HG02759 (cell line): ENCODE data around the gene UNC50.
"Not testable (repeated sequence)": the region's sequence is repeated elsewhere in the genome, so short reads cannot be mapped to it uniquely, and the experiment has no call there.

Experiments
- ATAC-seq: cut with Tn5 transposase; IDR thresholded peaks from one replicate; pipeline ENCODE4 v1.9.1; 2021; ENCODE audit warnings: mild to moderate bottlenecking, moderate library complexity; ENCODE audit not compliant: unreplicated experiment

The UNC50 gene

GRCh38 chr2:98573426-98573825 is 35.0 kb upstream of the UNC50 start:
- ATAC-seq, result no peak

DNA sequence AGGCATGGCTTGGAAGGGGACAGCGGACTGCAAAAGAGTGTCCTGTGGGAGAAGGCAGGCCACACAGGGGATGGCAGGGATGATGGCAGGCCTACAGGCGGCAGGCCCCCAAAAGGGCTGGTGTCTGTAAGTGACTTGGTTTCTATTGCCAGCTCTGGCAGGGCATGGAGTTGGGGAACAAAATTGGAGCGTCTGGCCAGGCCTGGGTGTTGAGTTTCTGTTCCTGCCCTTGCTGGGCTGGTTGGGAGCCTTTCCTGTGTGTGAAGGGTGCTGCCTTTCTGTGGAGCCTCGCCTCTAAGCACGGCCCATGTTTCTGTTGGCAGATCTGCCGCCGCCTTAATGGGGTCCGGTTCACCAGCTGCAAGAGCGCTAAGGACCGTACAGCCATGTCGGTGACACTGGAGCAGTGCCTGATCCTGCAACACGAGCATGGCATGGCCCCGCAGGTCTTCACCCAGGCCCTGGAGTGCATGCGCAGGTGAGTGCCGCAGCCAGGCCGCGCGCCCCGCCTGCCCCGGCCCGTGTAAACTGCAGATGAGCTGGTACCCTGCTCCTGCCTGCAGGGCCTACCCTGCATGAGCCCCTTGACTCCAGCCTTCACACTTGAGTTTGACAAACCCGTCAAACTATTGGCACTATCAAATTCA is 31.6 kb upstream of the UNC50 start:
- ATAC-seq, result no peak

GRCh38 chr2:98577313-98577712 is 31.1 kb upstream of the UNC50 start:
- ATAC-seq, result no peak

DNA sequence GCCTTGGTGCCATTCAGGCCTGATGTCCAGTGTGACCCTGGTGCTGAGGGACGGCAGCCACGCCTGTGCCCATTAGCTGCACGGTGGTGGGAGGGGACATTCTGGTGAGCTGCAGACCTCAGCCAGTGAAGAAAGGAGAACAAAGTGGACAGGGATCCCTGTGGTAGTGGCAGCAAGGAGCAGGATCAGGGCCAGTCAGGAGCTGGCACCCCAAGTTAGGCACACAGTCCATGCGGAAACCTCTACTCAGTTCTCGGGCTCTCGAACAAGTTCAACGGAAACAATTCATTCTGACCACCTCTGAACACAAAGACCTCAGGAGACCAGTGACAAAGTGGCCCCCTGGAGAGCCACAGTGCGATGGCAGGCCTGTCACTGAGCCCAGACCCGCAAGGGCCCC is 30.2 kb upstream of the UNC50 start:
- no peak for ATAC-seq

DNA sequence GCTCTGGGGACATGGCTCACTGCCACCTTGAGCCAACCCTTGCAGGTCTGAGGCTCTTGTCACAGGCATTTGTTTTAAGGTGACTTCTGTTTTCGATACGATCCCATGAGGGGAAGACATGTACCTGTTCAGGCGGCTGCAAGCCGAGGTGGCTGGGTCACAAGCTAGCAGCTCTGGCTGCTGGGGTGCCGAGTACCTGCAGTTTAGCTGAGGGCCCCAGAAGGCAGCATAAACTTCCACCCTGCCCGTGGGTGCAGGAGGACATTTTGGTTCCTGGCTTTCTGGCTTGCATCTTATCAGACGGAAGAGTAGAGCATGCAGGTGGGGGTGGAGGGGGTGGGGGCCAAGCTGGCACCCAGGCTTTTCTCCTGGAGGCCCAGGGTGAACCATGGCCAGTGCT is 28.5 kb upstream of the UNC50 start:
- no peak for ATAC-seq

DNA sequence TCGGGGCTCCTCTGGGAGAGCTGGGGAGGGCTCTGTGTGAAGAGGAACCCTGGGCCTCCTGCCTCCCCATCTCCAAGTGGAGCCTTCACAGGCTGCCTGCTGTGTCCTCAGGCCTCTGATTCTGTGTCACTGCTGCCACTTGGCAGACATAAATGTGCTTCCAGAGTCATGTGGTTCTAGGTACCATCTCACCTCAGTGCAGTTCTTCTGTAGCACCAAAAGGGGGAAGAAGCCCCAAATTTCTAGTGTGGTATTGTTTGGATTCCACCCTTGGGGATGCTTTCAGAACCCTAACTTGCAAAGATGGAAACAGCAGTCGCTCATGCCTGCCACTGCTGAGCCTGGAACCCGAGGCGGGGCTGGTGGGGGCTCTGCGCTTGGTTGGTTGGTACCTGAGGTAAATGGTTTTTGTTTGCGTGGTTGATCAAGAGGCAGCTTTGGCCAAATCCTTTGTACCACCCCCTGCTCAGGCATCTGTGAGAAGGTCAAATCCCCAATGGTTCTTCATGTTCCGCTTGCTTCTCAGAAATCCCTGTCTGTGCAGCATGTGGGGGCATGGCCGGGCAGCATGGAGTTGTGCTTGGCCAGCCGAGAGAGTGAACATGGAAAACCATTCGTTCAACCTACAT is 27.6 kb upstream of the UNC50 start:
- ATAC-seq, result no peak

GRCh38 chr2:98582523-98582922 is 25.9 kb upstream of the UNC50 start:
- ATAC-seq, result no peak

DNA sequence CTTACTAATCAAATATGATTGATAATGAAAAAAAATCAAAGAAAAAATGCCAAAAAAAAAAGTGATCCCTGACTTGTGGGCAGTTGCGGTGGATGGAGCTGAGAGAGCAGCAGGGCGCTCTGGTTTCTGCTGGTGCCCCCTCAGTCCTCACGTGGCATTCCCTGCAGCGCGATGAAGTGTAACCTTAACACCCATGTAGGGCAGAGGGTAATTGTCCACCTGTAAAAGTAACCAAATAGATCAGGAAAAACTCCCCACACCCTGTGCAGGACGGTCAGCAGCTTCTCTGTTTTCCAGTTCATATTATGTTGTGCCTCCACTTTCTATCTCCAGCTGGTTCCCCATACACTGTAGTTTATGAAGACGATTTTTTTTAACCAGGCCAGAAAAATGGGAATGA is 25.1 kb upstream of the UNC50 start:
- no peak for ATAC-seq

DNA sequence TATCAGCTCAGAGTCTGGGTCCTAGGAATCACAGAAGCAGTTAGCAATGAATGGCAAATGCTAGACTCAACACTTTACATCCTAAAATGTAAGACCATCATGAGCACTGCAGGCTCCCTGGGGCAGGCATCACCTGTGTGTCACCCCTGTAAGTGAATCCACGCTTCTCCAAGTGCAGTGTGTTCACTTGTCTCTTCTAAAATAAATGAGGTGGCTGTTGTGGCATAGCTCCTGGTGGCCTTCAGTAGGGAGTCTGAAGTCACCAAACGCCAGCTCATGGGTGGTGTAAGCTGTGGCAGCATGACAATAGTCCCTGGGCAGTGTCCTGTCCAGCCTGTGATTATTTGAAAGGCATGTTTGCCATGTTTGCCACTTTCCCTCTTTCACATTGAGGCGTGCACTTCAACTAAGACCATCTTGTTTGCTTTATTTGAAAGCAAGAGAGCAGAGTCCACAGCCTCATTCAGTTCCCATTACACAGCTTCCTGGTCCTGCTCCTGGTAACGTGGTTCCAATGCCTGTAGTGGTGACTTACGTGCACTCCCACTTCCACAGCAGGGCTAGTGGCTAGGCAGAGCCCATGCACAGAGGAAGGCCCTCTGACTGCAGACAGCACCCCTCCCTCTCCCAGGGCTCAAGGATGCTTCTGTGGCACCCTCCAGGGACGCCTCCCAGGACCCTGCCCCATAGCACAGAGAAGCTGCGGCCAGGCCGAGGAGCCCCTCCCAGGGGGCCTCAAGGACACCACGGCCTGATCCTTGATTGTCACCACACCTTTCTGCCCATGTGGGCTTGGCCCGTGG is 24.4 kb upstream of the UNC50 start:
- ATAC-seq, result no peak

- no peak for ATAC-seq
Observed at GRCh38 chr2:98585386-98585785, 23.0 kb upstream of the UNC50 start.

DNA sequence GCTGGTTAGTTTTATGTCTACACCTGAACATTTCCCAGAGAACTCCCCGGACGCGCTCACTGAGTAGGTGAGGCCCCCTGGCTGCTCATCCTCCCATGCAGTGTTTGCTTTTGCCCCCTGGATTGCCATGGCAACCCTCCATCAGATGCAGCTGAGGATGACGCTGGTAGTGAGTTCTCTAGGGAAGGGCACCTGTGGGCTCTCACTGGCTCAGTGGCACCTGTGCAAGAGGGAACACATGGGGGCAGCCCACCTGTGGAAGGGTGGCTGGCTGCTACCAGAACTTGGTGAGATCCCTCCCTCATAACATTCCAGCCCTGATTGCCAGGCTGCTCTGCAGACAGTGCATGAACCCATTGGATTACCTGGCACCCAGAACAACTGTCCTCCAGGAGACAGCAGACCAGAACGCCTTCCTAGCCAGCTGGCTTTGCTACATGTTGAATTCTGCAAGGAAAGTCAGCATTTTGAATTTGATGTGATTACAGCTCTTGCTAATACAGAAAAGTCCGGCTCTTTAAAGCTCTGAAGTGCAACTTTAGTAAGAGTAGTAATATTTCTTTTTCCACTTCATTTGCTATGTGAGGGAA is 21.7 kb upstream of the UNC50 start:
- no peak for ATAC-seq

DNA sequence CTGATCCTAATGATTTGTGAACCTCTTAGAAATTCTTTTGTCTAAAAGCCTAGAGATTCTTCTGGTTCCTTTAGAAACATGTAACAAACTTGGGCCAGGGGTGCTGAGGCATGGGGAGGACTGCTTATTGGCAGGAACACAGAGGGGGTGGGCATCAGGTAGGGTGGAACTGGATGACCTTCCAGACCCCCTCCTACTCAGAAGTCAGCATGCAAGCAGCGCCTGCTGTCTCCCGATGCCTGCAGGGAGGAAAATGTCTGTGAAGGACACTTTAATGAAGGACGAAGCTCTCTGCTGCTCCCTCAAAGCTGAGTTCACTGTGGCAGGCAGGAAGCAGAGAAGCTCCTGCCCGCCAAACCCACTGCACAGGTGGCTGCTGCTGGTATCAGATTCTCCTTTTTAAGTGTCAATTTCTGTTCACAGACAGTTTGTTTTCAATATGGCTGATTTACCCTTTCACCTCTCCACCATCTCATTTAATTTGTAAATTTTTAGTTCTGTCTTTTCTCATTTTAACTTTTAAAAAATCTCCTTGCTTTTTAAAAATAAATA is 19.4 kb upstream of the UNC50 start:
- ATAC-seq, result no peak

DNA sequence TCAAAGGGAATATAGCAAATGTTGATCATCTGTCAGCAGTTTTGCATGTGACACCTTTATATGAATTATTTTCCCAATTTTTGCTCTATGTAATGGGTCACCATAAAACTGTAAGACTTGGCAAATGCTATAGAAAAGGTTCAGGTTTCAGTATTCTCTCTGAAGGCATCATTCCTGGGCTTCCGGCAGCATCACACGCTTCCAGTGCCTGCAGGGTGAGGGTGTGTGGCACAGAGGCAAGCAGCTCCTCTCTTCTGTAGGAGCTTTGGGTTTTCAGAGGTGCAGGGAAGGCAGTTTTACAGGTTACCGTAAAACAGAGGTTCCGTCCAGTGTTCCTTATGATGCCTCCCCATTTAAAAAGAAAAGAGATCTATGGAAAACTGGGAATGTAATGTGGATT is 18.9 kb upstream of the UNC50 start:
- no peak for ATAC-seq

GRCh38 chr2:98592565-98592964 is 15.8 kb upstream of the UNC50 start:
- no peak for ATAC-seq

- ATAC-seq, result not testable (repeated sequence)
Observed at GRCh38 chr2:98594665-98595064, 13.7 kb upstream of the UNC50 start.

- ATAC-seq, result no peak
Observed at GRCh38 chr2:98598781-98599428, 9.5 kb upstream of the UNC50 start.

- peak; percentile 74 for ATAC-seq
Observed at GRCh38 chr2:98601532-98602132, 6.8 kb upstream of the UNC50 start.

GRCh38 chr2:98604547-98604946 is 3.8 kb upstream of the UNC50 start:
- ATAC-seq, result no peak

DNA sequence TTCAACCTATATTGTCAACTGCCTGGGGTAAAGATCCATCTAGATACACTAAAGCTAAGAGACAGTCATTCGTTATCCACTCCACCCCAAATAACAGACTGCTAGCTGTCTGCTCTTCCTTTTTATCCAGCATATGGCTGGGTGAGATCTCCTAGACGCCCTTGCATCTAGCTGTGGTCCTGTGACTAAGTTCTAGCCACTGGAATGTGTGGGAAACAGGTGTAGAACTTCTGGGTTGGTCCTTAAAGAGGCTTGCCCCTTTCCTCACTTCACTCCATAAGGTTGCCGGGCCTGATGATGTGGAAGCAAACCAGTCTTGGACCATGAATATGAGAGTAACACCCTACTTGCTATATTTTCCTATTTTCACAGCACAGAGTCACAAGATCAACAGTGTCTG is 3.3 kb upstream of the UNC50 start:
- ATAC-seq, result no peak

DNA sequence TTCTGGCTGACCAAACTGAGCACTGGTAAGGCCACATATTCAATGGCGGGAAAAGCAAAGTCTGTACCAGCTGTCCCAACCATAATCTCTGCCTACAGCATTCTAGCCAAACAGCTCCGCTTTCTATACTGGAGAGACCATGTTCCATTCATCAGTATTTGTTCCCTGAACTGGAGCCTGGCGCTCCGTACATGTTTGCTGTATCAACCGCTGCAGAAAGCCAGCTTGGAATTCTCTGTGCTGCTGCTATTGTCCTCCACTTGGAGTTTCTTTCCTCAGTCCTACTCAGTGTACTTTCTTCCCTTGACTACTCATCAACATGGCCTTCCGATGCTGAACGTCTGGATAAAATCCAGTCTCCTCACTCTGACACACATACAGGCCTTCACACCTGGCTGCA is 2.0 kb upstream of the UNC50 start:
- ATAC-seq, result no peak

- no peak for ATAC-seq
Observed at GRCh38 chr2:98607104-98607503, 1.3 kb upstream of the UNC50 start.
